GM20000 (cell line): Measurements from ENCODE around the gene DRC3.

Experiments
- DNase-seq: peaks from one replicate; pipeline ENCODE4 v3.0.0; 2012; ENCODE audit warnings: low spot score
- TF ChIP-seq, protein P1 (sequence below): IDR thresholded peaks from 2 replicates; pipeline ENCODE4 v1.5.1; 2012; ENCODE audit warnings: mild to moderate bottlenecking, control low read depth; ENCODE audit errors: extremely low read depth, missing control alignments

Gene DRC3

GRCh38 chr17:17978481-17979424 lies 6.1 kb downstream of the DRC3 start:
- no peak for DNase-seq
- TF ChIP-seq, protein P1, sequence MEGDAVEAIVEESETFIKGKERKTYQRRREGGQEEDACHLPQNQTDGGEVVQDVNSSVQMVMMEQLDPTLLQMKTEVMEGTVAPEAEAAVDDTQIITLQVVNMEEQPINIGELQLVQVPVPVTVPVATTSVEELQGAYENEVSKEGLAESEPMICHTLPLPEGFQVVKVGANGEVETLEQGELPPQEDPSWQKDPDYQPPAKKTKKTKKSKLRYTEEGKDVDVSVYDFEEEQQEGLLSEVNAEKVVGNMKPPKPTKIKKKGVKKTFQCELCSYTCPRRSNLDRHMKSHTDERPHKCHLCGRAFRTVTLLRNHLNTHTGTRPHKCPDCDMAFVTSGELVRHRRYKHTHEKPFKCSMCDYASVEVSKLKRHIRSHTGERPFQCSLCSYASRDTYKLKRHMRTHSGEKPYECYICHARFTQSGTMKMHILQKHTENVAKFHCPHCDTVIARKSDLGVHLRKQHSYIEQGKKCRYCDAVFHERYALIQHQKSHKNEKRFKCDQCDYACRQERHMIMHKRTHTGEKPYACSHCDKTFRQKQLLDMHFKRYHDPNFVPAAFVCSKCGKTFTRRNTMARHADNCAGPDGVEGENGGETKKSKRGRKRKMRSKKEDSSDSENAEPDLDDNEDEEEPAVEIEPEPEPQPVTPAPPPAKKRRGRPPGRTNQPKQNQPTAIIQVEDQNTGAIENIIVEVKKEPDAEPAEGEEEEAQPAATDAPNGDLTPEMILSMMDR, result no peak

- TF ChIP-seq, protein P1, result no peak
- no peak for DNase-seq
Measured at GRCh38 chr17:17979778-17980177, 7.1 kb downstream of the DRC3 start.

- TF ChIP-seq, protein P1, result no peak
- no peak for DNase-seq
Measured at GRCh38 chr17:17981330-17981729, 8.7 kb downstream of the DRC3 start.

GRCh38 chr17:17982801-17983200 lies 10.1 kb downstream of the DRC3 start:
- no peak for DNase-seq
- TF ChIP-seq, protein P1, result no peak

DNA sequence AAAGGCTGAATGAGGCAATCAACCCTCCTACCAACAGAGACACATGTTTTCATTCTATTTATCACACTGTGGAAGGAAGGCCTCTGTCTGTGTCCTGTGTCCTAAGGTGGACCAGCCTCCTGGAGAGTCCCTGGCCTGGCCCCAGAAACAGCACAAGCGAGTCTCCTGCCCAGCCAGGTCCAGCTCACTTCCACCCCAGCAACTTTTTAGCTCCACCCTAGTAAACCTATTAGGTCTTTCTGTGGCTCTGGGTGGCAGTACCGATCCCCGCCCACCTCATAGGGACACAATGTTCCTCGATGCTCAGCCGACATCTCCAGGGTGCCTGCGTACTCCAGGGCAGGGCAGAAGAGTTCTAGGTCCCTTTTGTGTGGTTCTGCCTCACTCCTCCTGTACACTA lies 10.7 kb downstream of the DRC3 start:
- no peak for DNase-seq
- TF ChIP-seq, protein P1, result no peak

DNA sequence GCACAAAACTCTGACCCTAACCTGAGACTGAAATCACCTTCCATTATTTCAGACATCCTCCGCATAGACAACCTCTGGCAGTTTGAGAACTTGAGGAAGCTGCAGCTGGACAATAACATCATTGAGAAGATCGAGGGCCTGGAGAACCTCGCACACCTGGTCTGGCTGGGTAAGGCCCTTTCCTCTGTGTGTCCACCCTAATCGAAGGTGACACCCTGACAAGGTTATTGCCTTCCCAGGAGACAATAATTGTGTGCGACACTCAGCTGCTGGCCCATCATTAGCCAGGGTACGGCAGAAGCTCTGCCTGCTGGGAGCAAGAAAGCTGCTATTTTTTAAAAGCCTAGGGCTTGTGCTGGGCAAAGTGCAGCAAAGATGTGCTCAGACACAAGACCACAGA lies 11.1 kb downstream of the DRC3 start:
- TF ChIP-seq, protein P1, result no peak
- no peak for DNase-seq

DNA sequence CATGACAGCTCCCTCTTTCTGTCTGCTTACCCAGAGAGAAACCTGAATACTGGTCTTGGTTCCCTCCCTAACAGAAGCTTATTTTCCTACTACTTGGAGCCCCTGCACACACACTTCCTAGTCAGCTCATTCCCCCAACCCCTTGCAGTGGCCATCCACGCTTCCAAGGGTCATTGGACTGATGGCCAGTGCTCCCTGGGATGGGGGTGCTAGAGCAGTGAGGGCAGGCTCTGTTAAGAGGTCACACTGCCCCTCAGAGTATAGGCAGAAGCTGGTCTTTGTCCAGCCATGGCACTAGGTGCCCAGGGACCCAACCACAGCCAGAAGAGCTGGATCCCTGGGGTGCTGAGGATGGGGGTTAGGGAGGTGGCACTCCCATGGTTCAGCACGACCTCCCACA lies 12.5 kb downstream of the DRC3 start:
- no peak for DNase-seq
- TF ChIP-seq, protein P1, result no peak
